GM19455 (cell line): ENCODE measurements around the gene MTG1.

ENCODE experiments used
- ATAC-seq: cut with Tn5 transposase; IDR thresholded peaks from one replicate; pipeline ENCODE4 v1.9.1; 2021; ENCODE audit not compliant: unreplicated experiment

Gene MTG1

GRCh38 chr10:133446979-133447378 lies 53.0 kb downstream of the MTG1 start:
- ATAC-seq: no peak

DNA sequence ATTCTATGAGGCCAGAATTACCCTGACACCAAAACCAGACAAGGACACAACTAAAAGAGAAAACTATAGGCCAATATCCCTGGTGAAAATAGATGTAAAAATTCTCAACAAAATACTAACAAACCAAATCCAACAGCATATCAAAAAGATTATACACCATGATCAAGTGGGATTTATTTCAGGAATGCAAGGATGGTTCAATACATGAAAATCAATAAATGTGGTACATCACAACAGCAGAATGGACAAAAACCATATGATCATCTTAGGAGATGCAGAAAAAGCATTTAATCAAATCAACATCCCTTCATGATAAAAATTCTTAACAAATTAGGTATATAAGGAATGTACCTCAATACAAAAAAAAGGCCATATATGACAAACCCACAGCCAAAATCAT lies 54.2 kb downstream of the MTG1 start:
- ATAC-seq: no peak

DNA sequence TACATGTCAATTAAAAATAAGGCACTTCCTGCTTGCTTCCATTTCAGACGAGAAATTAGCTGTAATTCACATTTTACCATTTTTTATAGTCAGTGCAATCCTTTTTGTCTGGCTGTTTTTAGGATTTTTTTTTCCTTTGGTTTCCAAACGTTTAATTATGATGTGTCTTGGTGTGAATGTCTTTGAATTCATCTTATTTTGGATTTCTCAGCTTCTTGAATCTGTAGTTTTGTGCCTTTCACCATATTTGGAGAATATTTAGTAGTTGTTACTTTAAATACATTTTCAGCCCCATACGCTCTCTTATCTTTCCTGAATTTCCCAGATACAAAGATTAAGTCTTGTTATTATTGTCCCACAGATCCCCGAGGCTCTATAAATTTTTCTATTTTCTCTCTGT lies 57.4 kb downstream of the MTG1 start:
- ATAC-seq: no peak

DNA sequence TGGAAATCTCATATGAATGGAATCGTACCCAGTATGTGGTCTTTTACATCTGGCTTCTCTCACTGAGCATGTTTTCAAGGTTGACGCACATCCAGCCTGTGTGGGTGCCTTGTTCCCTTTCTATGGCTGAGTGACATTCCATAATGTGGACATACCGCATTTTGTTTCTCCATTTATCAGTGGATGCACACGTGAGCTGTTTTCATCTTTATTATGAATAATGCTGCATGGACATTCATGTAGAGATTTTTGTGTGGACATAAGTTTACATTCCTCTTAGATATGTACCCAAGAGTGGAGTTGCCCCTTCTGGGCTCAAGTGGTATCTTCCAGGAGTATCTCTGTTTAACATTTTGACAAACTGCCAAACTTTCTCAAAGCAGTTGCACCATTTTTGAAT lies 58.5 kb downstream of the MTG1 start:
- ATAC-seq: no peak

DNA sequence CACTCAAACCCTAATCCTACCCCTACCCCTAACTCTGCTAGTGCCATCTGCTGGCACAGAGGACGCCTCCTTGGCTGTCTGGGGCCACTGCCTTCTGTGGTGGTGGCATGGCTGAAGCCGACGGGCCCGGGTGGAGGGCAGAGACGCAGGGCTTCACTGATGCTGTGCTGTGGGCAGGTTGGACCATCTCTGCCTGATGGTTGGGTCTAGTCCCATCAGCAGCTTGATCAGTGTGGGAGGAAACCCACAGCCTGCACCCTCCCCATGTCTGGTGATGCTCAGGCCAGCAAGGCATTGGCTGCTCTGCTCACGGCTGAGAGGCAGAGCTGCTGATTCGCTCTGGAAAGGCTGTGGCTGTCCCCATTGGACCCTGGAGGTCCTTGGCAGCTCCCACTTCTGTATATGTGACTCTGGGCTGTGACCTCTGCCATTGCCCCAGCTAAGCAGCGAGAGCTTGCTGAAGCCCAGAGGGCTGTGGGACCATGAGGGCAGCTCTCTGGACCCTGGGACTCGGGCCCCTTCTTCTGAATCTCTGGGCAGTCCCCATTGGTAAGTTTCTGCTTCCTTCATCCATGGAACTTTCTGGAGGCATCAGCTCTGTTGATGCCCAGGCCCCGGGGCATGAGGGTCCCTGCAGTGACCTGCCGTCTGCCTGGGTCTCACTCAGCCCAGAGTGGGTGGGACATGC lies 59.7 kb downstream of the MTG1 start, which contains the start of gene SCART1:
Gene SCART1, plus strand, starts transcription at position 430 of the 688 bp plus-strand sequence. Its CDS starts 53 bp downstream, at position 483.
- ATAC-seq: no peak

DNA sequence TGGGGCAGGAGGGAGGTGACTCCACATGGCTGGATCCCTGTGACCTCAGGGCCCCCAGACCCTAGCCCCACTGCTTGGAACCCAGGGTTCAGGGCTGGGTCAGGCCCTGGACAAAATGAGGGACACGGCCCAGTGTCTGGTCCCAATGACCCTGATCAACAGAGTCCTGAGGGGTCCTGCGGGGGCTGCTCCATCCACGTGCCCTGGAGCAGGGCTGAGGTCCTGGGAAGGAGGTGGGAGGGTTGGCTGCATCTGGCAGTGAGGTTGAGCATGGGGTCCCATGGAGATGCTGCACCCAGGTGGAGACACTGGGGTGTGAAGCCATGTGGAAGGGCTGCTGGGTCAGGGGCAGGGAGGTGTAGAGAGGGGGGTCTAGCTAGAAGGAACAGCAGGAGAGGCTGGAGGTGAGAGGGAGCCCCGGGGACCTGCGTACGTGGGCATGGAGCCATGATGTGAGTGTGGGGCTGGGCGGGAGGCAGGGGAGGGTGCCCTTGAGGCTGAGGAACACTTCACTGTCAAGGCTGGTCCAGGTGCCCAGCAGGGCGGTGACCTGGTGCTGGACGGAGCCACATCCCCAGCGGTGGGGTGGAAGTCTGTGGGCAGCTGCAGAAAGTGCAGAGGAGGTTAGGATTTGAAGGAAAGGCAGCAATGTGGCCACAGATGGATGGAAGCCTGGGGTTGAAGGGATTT lies 60.4 kb downstream of the MTG1 start:
- no peak for ATAC-seq

- no peak for ATAC-seq
These were observed 61.2 kb downstream of the MTG1 start for GRCh38 chr10:133455196-133455595.

DNA sequence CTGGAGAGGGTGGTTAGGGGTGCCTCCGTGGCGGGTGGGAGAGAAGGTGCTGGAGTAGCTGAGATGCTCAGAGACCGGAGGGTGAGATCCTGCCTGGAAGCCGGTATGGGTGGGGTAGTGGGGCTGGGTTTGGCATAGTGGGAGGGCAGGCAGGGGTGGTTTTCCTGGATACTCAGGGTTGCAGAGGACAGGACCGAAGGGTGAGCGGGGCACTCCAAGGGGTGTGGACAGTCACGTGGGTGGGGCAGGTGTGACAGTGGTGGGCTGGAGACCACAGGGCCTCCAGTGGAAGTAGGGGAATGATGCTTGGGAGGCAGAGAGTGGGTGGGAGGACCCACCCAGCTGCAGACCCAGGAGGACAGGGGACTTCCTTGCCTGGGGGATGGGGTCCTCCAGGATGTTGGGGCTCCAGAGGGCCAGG lies 61.7 kb downstream of the MTG1 start:
- ATAC-seq: no peak

DNA sequence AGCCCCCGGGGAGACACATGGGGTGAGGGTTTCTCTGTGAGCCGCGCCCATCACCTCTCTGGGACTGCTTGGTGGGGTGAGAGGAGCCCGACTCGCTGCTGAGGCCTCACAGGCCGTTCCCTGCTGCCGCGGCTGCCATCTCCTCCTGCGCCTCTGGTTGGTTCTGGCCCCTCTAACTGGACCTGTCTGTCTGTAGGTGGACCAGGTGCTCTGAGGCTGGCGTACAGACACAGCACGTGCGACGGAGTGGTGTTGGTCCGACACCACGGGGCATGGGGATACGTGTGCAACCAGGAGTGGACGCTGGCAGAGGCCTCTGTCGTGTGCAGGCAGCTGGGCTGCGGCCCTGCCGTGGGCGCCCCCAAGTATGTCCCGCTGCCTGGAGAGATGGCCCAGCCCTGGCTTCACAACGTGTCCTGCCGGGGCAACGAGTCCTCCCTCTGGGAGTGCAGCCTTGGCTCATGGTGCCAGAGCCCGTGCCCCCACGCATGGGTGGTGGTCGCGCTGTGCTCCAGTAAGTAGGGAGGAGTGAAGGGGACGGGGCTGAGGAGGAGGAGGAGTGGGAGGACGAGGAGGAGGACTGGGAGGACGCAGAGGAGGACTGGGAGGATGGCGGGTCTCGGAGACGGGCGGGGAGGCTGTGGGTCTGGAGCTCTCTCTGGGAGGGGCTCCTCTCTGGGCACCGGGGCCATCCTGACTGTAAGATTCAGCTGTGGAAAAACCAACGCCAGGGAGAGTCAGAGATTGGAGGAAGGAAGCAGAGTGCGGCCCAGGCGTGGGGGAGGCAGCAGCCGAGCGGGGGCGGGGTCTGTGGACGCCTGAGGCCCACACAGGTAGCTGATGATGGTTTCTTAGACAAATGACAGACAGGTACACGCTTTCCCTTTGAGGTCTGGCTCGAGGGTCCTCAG lies 62.3 kb downstream of the MTG1 start:
- no peak for ATAC-seq

- no peak for ATAC-seq
These were observed 63.3 kb downstream of the MTG1 start for GRCh38 chr10:133457100-133457841.

DNA sequence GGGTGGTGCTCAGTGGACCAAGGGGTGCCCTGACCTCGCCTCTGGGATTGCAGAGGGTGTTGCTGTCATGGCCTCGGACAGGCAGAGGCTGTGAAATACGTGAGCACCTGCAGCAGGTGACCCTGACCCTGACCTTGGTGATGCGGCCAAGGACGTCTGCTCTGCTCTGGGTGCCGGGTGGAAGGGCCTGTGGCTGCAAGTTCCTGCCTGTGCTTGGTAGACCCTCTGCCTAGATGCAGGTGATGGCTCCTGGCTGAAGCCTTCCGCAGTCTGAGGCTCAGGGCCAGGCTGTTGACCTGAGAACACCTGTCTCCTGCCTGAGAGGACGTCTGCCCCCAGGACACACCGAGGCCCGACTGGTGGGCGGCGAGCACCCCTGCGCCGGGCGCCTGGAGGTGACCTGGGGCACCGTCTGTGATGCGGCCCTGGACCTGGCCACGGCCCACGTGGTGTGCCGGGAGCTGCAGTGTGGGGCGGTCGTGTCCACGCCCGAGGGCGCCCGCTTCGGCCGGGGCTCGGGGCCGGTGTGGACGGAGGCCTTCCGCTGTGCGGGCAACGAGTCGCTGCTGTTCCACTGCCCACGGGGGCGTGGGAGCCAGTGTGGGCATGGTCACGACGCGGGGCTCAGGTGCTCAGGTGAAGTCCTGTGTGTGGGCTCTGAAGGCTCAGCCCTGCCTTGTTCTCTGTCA lies 64.2 kb downstream of the MTG1 start:
- no peak for ATAC-seq

- no peak for ATAC-seq
These were observed 64.9 kb downstream of the MTG1 start for GRCh38 chr10:133458710-133459453.

GRCh38 chr10:133459454-133460207 lies 65.7 kb downstream of the MTG1 start:
- ATAC-seq: no peak

DNA sequence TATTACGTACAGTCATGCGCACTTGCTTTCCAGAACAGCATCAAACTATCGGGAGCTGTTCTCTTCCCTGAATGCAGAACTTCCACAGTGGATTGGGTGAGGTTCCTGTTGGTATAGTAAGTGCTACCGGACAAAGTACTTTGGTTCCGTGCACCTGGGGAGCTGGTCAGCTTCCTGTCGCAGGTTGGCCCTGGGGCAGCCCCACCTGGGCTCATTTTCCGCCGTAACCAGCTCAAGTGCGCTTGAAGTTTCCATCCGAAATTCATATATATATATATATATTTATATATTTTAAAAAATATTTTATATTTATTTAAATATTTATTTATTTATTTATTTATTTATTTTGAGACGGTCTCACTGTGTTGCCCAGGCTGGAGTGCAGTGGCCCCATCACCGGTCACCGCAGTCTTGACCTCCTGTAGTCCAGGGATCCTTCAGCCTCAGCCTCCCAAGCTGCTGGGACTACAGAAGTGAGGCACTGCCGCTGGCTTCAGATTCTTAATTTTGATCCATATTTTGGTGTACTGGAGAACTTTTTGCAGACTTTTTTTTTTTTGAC lies 66.3 kb downstream of the MTG1 start:
- no peak for ATAC-seq

GRCh38 chr10:133461027-133461426 lies 67.1 kb downstream of the MTG1 start:
- ATAC-seq: no peak

GRCh38 chr10:133461841-133462240 lies 67.9 kb downstream of the MTG1 start:
- ATAC-seq: no peak

GRCh38 chr10:133462512-133463305 lies 68.8 kb downstream of the MTG1 start:
- ATAC-seq: no peak

DNA sequence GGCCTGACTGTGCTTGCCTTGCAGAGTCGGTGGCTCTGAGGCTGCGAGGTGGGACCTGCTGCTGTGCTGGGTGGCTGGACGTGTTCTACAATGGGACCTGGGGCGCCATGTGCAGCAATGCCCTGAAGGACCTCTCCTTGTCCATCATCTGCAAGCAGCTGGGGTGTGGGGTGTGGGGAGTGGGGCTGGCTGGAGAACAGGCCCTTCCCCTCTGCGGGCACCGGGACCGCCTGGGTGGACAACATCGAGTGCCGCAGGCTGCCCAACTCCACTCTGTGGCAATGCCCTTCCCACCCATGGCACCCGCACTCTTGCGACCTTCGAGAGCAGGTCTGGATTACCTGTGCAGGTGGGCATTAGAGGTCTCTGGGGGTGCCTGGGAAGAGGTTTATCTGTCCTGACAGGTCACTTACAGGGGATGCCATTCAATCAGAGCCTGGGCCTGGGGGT lies 70.7 kb downstream of the MTG1 start:
- no peak for ATAC-seq
